KMS-11 (cell line): Measurements from ENCODE around the gene MMADHC.
A peak's percentile ranks its signal among the peaks of the same experiment; 100 is the strongest.

Experiments used
- H2AFZ ChIP-seq: fragments of 200-600 bp; sonication (generic); 2 replicates; pipeline ENCODE4 v1.6.1; 2016; ENCODE audit warnings: antibody characterized with exemption, mixed run types, low read depth
- H3K27ac ChIP-seq: fragments of 200-600 bp; sonication (generic); 2 replicates; pipeline ENCODE4 v1.6.1; 2016; ENCODE audit warnings: mild to moderate bottlenecking, mixed run types
- H3K27me3 ChIP-seq: fragments of 200-600 bp; sonication (generic); 2 replicates; pipeline ENCODE4 v1.6.1; 2017; ENCODE audit warnings: mild to moderate bottlenecking, low read depth, mixed run types, moderate library complexity; ENCODE audit not compliant: insufficient read depth
- H3K36me3 ChIP-seq: fragments of 200-600 bp; sonication (generic); 2 replicates; pipeline ENCODE4 v1.6.1; 2017; ENCODE audit warnings: mild to moderate bottlenecking, mixed run types; ENCODE audit not compliant: insufficient read depth
- H3K4me1 ChIP-seq: fragments of 200-600 bp; sonication (generic); 2 replicates; pipeline ENCODE4 v1.6.1; 2016; ENCODE audit warnings: mild to moderate bottlenecking, low read depth, mixed run types; ENCODE audit not compliant: poor library complexity, severe bottlenecking
- H3K4me2 ChIP-seq: fragments of 200-600 bp; sonication (generic); 2 replicates; pipeline ENCODE4 v1.7.0; 2016; ENCODE audit warnings: mild to moderate bottlenecking, mixed run types
- H3K4me3 ChIP-seq: fragments of 200-600 bp; sonication (generic); IDR thresholded peaks from 2 replicates; pipeline ENCODE4 v1.6.1; 2017; ENCODE audit warnings: low read depth, low read length, mixed read lengths; ENCODE audit not compliant: insufficient read depth
- H3K79me2 ChIP-seq: fragments of 200-600 bp; sonication (generic); 2 replicates; pipeline ENCODE4 v1.6.1; 2016; ENCODE audit warnings: low read depth, mixed run types; ENCODE audit not compliant: insufficient read depth
- H3K9ac ChIP-seq: fragments of 200-600 bp; sonication (generic); 2 replicates; pipeline ENCODE4 v1.6.1; 2016; ENCODE audit warnings: mild to moderate bottlenecking, mixed run types
- H4K20me1 ChIP-seq: fragments of 200-600 bp; sonication (generic); 2 replicates; pipeline ENCODE4 v1.6.1; 2016; ENCODE audit warnings: mild to moderate bottlenecking, mixed run types; ENCODE audit not compliant: insufficient read depth
- TF ChIP-seq, protein P1 (sequence below): fragments of 200-600 bp; sonication (generic); conservative IDR thresholded peaks from 2 replicates; pipeline ENCODE4 v1.6.1; 2017; ENCODE audit warnings: low read depth, mild to moderate bottlenecking, antibody characterized with exemption, low read length, moderate library complexity, mixed read lengths

Gene MMADHC

DNA sequence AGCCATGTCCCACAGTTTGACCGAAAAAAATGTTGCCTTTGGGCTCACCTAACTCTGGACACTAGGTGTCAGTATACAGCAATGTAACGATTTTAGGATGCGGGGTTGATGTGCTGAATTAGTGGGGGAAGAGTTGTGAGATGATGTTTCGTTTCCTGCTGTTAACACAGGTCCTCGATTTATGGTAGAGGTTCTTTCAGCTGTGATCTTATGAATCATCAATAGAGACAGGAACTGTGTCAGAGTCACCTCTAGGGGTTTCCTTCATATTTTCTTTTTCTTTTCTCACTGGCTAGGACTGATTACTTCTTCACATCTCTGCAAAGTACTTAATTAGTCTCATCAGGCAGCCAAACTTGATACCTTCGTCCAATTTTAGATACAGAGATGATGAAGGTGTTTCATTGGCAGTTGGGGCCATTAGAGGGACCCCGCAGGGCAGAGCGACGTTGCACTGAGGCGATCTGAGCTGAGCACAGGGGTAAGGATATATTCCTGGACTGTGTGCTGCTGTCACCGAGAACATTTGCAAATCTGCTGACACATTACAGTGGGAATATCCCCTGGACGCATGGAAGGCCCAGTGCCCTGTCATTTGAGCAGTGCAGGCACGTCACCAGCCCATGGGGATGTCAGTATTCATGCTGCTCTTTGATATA is 10.2 kb upstream of the MMADHC start:
- Histone ChIP-seq H3K4me1 (peaks cover 12% of the 10 kb centered on the region), H4K20me1 (no peaks in the 10 kb centered on the region), H3K4me3 (no peak overlapping the region), H3K4me2 (no peak overlapping the region; the same call in 1 of the 2 replicates), H3K27ac (no peak overlapping the region), H3K36me3 (no peaks in the 10 kb centered on the region), H3K27me3 (no peaks in the 10 kb centered on the region), H3K79me2 (no peaks in the 10 kb centered on the region), H2AFZ (peak overlapping the region; percentile 27; the same call in 1 of the 2 replicates), H3K9ac (no peak overlapping the region)
- TF ChIP-seq, protein P1, sequence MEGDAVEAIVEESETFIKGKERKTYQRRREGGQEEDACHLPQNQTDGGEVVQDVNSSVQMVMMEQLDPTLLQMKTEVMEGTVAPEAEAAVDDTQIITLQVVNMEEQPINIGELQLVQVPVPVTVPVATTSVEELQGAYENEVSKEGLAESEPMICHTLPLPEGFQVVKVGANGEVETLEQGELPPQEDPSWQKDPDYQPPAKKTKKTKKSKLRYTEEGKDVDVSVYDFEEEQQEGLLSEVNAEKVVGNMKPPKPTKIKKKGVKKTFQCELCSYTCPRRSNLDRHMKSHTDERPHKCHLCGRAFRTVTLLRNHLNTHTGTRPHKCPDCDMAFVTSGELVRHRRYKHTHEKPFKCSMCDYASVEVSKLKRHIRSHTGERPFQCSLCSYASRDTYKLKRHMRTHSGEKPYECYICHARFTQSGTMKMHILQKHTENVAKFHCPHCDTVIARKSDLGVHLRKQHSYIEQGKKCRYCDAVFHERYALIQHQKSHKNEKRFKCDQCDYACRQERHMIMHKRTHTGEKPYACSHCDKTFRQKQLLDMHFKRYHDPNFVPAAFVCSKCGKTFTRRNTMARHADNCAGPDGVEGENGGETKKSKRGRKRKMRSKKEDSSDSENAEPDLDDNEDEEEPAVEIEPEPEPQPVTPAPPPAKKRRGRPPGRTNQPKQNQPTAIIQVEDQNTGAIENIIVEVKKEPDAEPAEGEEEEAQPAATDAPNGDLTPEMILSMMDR, result peak; percentile 83

DNA sequence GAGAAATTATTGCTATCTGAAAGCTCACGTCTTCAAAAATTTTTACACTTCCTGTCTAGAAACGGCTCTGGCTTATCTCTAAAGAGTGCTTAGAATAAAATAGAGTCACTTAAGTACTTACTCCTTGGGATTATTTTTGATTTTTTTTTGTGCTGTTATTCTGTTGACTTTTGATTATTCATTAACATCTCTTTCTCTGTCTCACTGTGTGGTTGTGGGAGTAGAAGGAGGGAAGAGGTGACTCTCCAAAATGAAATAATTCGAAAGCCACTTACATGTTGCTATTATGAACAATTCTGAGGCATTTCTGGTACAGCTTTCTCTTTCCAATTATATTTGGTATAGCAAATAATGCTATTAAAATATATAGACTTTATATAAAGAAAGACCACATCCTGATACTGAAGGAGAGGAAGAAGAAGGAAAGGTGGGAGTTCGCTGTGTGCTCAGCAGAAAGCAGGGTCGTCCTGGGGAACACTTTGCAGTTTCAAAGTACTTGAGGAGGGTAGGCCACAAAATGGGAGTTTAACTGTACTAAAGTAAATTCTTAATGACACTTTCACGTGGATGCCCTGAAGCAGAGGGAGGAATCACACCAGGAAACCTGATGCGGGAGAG is 9.6 kb upstream of the MMADHC start:
- Histone ChIP-seq H3K4me2 (no peak overlapping the region; the same call in 1 of the 2 replicates), H2AFZ (peak overlapping the region; percentile 22; the same call in 1 of the 2 replicates), H3K27me3 (no peaks in the 10 kb centered on the region), H3K27ac (no peak overlapping the region), H4K20me1 (no peaks in the 10 kb centered on the region), H3K9ac (no peak overlapping the region), H3K4me1 (peaks cover 12% of the 10 kb centered on the region), H3K4me3 (no peak overlapping the region), H3K79me2 (no peaks in the 10 kb centered on the region), H3K36me3 (no peaks in the 10 kb centered on the region)
- TF ChIP-seq, protein P1, result no peak

GRCh38 chr2:149596471-149596870 is 8.9 kb upstream of the MMADHC start:
- no peaks in the 10 kb centered on the region for H3K36me3 ChIP-seq
- peaks cover 12% of the 10 kb centered on the region for H3K4me1 ChIP-seq
- H3K4me2 ChIP-seq, result no peak overlapping the region
- TF ChIP-seq, protein P1, result no peak
- no peak overlapping the region for H3K4me3 ChIP-seq
- no peak overlapping the region for H3K9ac ChIP-seq
- no peaks in the 10 kb centered on the region for H4K20me1 ChIP-seq
- no peaks in the 10 kb centered on the region for H3K27me3 ChIP-seq
- no peaks in the 10 kb centered on the region for H3K79me2 ChIP-seq
- no peak overlapping the region for H2AFZ ChIP-seq
- no peak overlapping the region for H3K27ac ChIP-seq

- H3K27ac ChIP-seq, result no peak overlapping the region
- TF ChIP-seq, protein P1, result peak; percentile 38; the same call in 1 of the 2 replicates
- H3K79me2 ChIP-seq, result no peaks in the 10 kb centered on the region
- H3K4me3 ChIP-seq, result no peak overlapping the region
- H2AFZ ChIP-seq, result no peak overlapping the region
- H3K9ac ChIP-seq, result no peak overlapping the region
- no peaks in the 10 kb centered on the region for H4K20me1 ChIP-seq
- no peaks in the 10 kb centered on the region for H3K27me3 ChIP-seq
- H3K36me3 ChIP-seq, result no peaks in the 10 kb centered on the region
- peaks cover 12% of the 10 kb centered on the region for H3K4me1 ChIP-seq
- no peak overlapping the region for H3K4me2 ChIP-seq
Measured at GRCh38 chr2:149595056-149595963, 7.7 kb upstream of the MMADHC start.
